Measurements from ENCODE around the gene GGT7. TPM values are rescaled to one million over a fixed set of nuclear protein-coding genes. Genes with fewer than 3 reads are reported as not detected.

Gene GGT7, protein sequence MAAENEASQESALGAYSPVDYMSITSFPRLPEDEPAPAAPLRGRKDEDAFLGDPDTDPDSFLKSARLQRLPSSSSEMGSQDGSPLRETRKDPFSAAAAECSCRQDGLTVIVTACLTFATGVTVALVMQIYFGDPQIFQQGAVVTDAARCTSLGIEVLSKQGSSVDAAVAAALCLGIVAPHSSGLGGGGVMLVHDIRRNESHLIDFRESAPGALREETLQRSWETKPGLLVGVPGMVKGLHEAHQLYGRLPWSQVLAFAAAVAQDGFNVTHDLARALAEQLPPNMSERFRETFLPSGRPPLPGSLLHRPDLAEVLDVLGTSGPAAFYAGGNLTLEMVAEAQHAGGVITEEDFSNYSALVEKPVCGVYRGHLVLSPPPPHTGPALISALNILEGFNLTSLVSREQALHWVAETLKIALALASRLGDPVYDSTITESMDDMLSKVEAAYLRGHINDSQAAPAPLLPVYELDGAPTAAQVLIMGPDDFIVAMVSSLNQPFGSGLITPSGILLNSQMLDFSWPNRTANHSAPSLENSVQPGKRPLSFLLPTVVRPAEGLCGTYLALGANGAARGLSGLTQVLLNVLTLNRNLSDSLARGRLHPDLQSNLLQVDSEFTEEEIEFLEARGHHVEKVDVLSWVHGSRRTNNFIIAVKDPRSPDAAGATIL
- total RNA-seq (10 to 100 TPM; 14.6 to 22.7 TPM), polyA plus RNA-seq (10 to 100 TPM in 1 of 2 donors, 1 to 10 TPM in 1; 9.4 to 10.4 TPM)
- long read RNA-seq, donor 1, transcript GGT7-201 (15 exons, 2,642 nt), result major isoform, 7 of 7 reads
- long read RNA-seq, donor 1, partial matches to known transcripts, result 0 of 7 reads
- long read RNA-seq, donor 1, other reads (novel, unspliced or antisense), result 0 of 7 reads
- long read RNA-seq, donor 2, result 0 reads
- long read RNA-seq, donor 3, partial matches to known transcripts, result 8 of 8 reads
- long read RNA-seq, donor 3, other reads (novel, unspliced or antisense), result 0 of 8 reads
- long read RNA-seq, donor 4, result 0 reads
- long read RNA-seq, donor 5, partial matches to known transcripts, result 49 of 49 reads
- long read RNA-seq, donor 5, other reads (novel, unspliced or antisense), result 0 of 49 reads

DNA sequence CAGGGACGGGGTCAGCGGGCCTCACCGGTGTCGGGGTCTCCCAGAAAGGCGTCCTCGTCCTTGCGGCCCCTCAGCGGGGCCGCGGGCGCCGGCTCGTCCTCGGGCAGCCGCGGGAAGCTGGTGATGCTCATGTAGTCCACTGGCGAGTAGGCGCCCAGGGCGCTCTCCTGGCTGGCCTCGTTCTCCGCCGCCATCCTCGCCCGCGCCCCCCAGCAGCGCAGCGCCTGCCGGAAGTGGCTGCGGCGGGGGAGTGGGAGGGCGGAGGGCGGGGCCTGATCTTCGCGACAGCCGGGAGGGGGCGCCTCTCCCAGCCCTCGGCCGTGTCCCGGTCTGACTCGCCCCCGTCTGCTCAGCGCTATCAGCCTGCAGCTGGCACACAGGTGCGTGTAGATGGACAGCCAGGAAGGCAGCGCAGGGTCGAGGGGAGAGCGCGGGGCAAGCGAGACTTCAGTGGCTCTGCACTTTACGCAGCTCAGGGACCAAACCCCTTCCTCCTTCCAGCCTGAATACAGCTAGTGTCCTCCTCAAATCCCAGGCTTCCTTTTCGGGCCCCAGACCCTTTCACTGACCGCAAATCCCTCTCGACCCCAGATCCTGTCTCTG is at the start of gene GGT7:
Gene GGT7 (minus strand): TSS at position 235 of the 603 bp plus-strand sequence. CDS start 41 bp downstream, at position 194.
- H3K4me1 ChIP-seq (ENCODE audit: control insufficient read depth in 5 of 5, insufficient read depth in 5 of 5, low read length in 5 of 5), result peaks cover 0 to 24% (median 2%) of the 10 kb centered on the region in 5 donors
- no peaks in the 10 kb centered on the region for H3K36me3 ChIP-seq (ENCODE audit: control insufficient read depth in 4 of 4, insufficient read depth in 4 of 4, low read length in 4 of 4)
- TF ChIP-seq, protein P1, sequence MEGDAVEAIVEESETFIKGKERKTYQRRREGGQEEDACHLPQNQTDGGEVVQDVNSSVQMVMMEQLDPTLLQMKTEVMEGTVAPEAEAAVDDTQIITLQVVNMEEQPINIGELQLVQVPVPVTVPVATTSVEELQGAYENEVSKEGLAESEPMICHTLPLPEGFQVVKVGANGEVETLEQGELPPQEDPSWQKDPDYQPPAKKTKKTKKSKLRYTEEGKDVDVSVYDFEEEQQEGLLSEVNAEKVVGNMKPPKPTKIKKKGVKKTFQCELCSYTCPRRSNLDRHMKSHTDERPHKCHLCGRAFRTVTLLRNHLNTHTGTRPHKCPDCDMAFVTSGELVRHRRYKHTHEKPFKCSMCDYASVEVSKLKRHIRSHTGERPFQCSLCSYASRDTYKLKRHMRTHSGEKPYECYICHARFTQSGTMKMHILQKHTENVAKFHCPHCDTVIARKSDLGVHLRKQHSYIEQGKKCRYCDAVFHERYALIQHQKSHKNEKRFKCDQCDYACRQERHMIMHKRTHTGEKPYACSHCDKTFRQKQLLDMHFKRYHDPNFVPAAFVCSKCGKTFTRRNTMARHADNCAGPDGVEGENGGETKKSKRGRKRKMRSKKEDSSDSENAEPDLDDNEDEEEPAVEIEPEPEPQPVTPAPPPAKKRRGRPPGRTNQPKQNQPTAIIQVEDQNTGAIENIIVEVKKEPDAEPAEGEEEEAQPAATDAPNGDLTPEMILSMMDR (IDR thresholded peaks at IDR 0.05; ENCODE audit: control extremely low read depth, extremely low read depth), result peak; percentile 61
- DNase-seq (peak; percentile 70 to 84 (median 84)), ATAC-seq (ENCODE audit: insufficient read depth, low FRiP score) (peak; percentile 37)
- 1 to 3% methylated on average over 23 to 52 of the region's 52 CpGs for WGBS, 2 donors
- H3K4me3 ChIP-seq, result peak within 1 kb of the TSS; percentile 61
- H3K27ac ChIP-seq (ENCODE audit: low read depth in 1 of 2, low read length in 1 of 2), result peak within 1 kb of the TSS; percentile 9 to 55
- H3K27me3 ChIP-seq (ENCODE audit: control insufficient read depth in 3 of 3, insufficient read depth in 3 of 3, low read length in 2 of 3), result no peaks in the 10 kb centered on the region
- H3K9me3 ChIP-seq (ENCODE audit: control insufficient read depth in 4 of 4, insufficient read depth in 3 of 4, low read length in 3 of 4), result no peaks in the 10 kb centered on the region
- H3K9ac ChIP-seq (ENCODE audit: insufficient read depth in 1 of 2, low read length in 2 of 2), result peak within 1 kb of the TSS; percentile 28 to 80

DNA sequence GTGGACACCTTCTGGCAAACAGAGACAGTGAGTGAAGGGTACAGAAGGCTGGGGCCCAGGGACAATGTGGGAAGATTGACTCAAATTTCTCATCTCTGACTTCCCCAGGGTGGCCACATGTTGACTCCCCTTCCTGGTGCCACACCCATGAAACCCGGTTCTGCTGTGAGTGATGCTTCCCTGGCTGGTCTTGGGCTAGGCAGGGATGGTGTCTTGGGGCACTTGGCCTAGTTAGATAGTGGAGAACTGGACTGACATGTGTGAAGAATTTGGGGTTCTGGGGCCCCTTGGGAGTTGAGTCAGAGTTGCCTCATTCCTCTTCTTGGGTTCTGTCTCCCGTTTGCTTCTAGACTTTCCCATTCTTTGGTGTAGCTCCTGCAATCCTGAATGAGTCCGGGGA is 48.8 kb upstream of the GGT7 start:
- WGBS, 2 donors, result 74 to 84% methylated on average over 3 of the region's 3 CpGs
- DNase-seq (no peak), ATAC-seq (ENCODE audit: insufficient read depth, low FRiP score) (no peak)
- H3K4me3 ChIP-seq, result no peak overlapping the region
- peak overlapping the region in 1 of 2 donors; percentile 16 for H3K27ac ChIP-seq (ENCODE audit: low read depth in 1 of 2, low read length in 1 of 2)
- TF ChIP-seq, protein P1 (IDR thresholded peaks at IDR 0.05; ENCODE audit: control extremely low read depth, extremely low read depth), result no peak
- no peaks in the 10 kb centered on the region for H3K27me3 ChIP-seq (ENCODE audit: control insufficient read depth in 3 of 3, insufficient read depth in 3 of 3, low read length in 2 of 3)
- no peaks in the 10 kb centered on the region for H3K9me3 ChIP-seq (ENCODE audit: control insufficient read depth in 4 of 4, insufficient read depth in 3 of 4, low read length in 3 of 4)
- no peak overlapping the region for H3K9ac ChIP-seq (ENCODE audit: insufficient read depth in 1 of 2, low read length in 2 of 2)
- H3K36me3 ChIP-seq (ENCODE audit: control insufficient read depth in 4 of 4, insufficient read depth in 4 of 4, low read length in 4 of 4), result peaks cover 6 to 41% (median 30%) of the 10 kb centered on the region in 4 donors
- H3K4me1 ChIP-seq (ENCODE audit: control insufficient read depth in 5 of 5, insufficient read depth in 5 of 5, low read length in 5 of 5), result peaks cover 0 to 7% (median 0%) of the 10 kb centered on the region in 5 donors

DNA sequence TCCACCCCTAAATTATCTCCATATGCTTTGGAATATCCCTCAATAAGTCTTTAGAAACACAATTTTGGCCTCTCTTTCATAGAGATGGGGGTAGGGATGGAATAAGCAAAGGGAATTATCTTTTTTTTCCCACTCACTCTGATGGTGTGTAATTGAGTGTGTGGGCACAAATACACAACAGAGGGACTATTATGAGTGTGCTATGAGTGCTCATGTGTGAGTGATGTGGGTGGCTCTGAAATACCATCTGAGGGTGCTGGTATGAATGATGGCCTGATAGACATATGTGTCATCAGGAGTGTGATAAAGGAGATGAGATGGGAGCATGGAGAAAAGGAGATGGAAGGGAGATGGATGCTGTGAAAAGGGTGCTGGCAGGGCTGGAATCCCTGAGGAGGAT is 47.4 kb upstream of the GGT7 start:
- Histone ChIP-seq H3K4me3 (no peak overlapping the region), H3K36me3 (ENCODE audit: control insufficient read depth in 4 of 4, insufficient read depth in 4 of 4, low read length in 4 of 4) (peaks cover 6 to 29% (median 25%) of the 10 kb centered on the region in 4 donors), H3K27ac (ENCODE audit: low read depth in 1 of 2, low read length in 1 of 2) (no peak overlapping the region), H3K9me3 (ENCODE audit: control insufficient read depth in 4 of 4, insufficient read depth in 3 of 4, low read length in 3 of 4) (no peaks in the 10 kb centered on the region), H3K4me1 (ENCODE audit: control insufficient read depth in 5 of 5, insufficient read depth in 5 of 5, low read length in 5 of 5) (peaks cover 0 to 7% (median 0%) of the 10 kb centered on the region in 5 donors), H3K9ac (ENCODE audit: insufficient read depth in 1 of 2, low read length in 2 of 2) (no peak overlapping the region), H3K27me3 (ENCODE audit: control insufficient read depth in 3 of 3, insufficient read depth in 3 of 3, low read length in 2 of 3) (no peaks in the 10 kb centered on the region)
- ATAC-seq (ENCODE audit: insufficient read depth, low FRiP score) (no peak), DNase-seq (no peak)
- TF ChIP-seq, protein P1 (IDR thresholded peaks at IDR 0.05; ENCODE audit: control extremely low read depth, extremely low read depth), result no peak
